Loucy (cell line): Measurements from ENCODE around the gene TMEM258.

Experiments used
- CTCF ChIP-seq: fragments of 200-600 bp; sonication (generic); conservative IDR thresholded peaks from 2 replicates; pipeline ENCODE4 v1.5.1; 2014; ENCODE audit warnings: mild to moderate bottlenecking, antibody characterized with exemption, low read length
- EZH2phosphoT487 ChIP-seq: fragments of 200-600 bp; IDR thresholded peaks from 2 replicates; pipeline ENCODE4 v1.6.1; 2018; ENCODE audit warnings: antibody characterized with exemption, mild to moderate bottlenecking, moderate library complexity, borderline replicate concordance

GRCh38 chr11:61756452-61757212 lies 35.8 kb downstream of the TMEM258 start:
- TF ChIP-seq CTCF (no peak), EZH2phosphoT487 (no peak)
